IMR-90 (cell line): ENCODE data around the gene NAGS. TPM values are rescaled to one million over a fixed set of nuclear protein-coding genes. Genes with fewer than 3 reads are reported as not detected.

Experiments
- ATAC-seq: fragments of 200-7000 bp; cut with Tn5 transposase; 2 replicates; pipeline ENCODE4 v1.9.1; 2020; ENCODE audit warnings: low read depth, mild to moderate bottlenecking, moderate library complexity
- BruUV-seq: library from RNA; stranded (reverse); fragments of 400-500 nt; replicated peaks from 2 replicates; lab custom pipeline; 2021; lab: Mats Ljungman, UMichigan
- CTCF ChIA-PET: fragments of 300-600 bp; formaldehyde crosslinking; extraction: SDS; loops from one replicate; lab custom pipeline; 2021; ENCODE audit warnings: antibody characterized with exemption; lab: Yijun Ruan, JAX
- POLR2A ChIA-PET: fragments of 300-600 bp; sonication (Branson Sonifier 250); formaldehyde crosslinking; loops from one replicate; lab custom pipeline; 2022; ENCODE audit warnings: antibody characterized with exemption; ENCODE audit not compliant: unreplicated experiment; lab: Charles Lee
- DNase-seq: peaks from one replicate; pipeline ENCODE4 v3.0.0; 2013
- H2AFZ ChIP-seq: replicated peaks from 2 replicates; pipeline ENCODE3; 2013; ENCODE audit warnings: low read length, mild to moderate bottlenecking; ENCODE audit not compliant: poor library complexity
- H2AK5ac ChIP-seq: 2 replicates; pipeline ENCODE4 v1.6.1; 2013; ENCODE audit warnings: low read depth, low read length, inconsistent platforms
- H2AK9ac ChIP-seq: replicated peaks from 2 replicates; pipeline ENCODE3; 2013; ENCODE audit warnings: mild to moderate bottlenecking, low read depth, low read length, moderate library complexity; ENCODE audit not compliant: poor library complexity
- H2BK120ac ChIP-seq: 2 replicates; pipeline ENCODE4 v1.6.1; 2013; ENCODE audit warnings: low read depth, low read length, inconsistent platforms
- H2BK15ac ChIP-seq: 3 replicates; pipeline ENCODE4 v1.6.1; 2013; ENCODE audit warnings: low read depth, low read length, inconsistent platforms
- H2BK20ac ChIP-seq: 2 replicates; pipeline ENCODE4 v1.6.1; 2013; ENCODE audit warnings: low read depth, mild to moderate bottlenecking, inconsistent platforms, low read length, moderate library complexity
- H2BK5ac ChIP-seq: 2 replicates; pipeline ENCODE4 v1.6.1; 2013; ENCODE audit warnings: mild to moderate bottlenecking, low read depth, low read length, inconsistent platforms; ENCODE audit not compliant: poor library complexity, severe bottlenecking
- H3K14ac ChIP-seq: replicated peaks from 2 replicates; pipeline ENCODE4 v1.6.1; 2013; ENCODE audit warnings: low read depth, low read length, inconsistent platforms
- H3K18ac ChIP-seq: 2 replicates; pipeline ENCODE4 v1.6.1; 2013; ENCODE audit warnings: low read depth, low read length, control low read depth
- H3K23ac ChIP-seq: 2 replicates; pipeline ENCODE4 v1.6.1; 2013; ENCODE audit warnings: low read depth, low read length, inconsistent platforms
- H3K27ac ChIP-seq: 2 replicates; pipeline ENCODE4 v1.5.1; 2013; ENCODE audit warnings: mild to moderate bottlenecking, control low read depth, low read length; ENCODE audit not compliant: insufficient read depth
- H3K27me3 ChIP-seq: 2 replicates; pipeline ENCODE4 v1.6.1; 2013; ENCODE audit warnings: low read length; ENCODE audit not compliant: control insufficient read depth, insufficient read depth
- H3K36me3 ChIP-seq: 2 replicates; pipeline ENCODE4 v1.6.1; 2013; ENCODE audit warnings: low read length, mixed read lengths; ENCODE audit not compliant: control insufficient read depth, insufficient read depth
- H3K4ac ChIP-seq: 2 replicates; pipeline ENCODE4 v1.6.1; 2013; ENCODE audit warnings: low read depth, low read length, inconsistent platforms
- H3K4me1 ChIP-seq: 2 replicates; pipeline ENCODE4 v1.6.1; 2013; ENCODE audit warnings: low read length, mixed read lengths; ENCODE audit not compliant: control insufficient read depth, insufficient read depth
- H3K4me2 ChIP-seq: 2 replicates; pipeline ENCODE4 v1.6.1; 2013; ENCODE audit warnings: low read depth, mild to moderate bottlenecking, control low read depth, low read length, moderate library complexity
- H3K4me3 ChIP-seq: 2 replicates; pipeline ENCODE4 v1.5.1; 2013; ENCODE audit warnings: low read depth, mild to moderate bottlenecking, control low read depth, low read length, moderate library complexity; ENCODE audit not compliant: insufficient read depth
- H3K56ac ChIP-seq: 2 replicates; pipeline ENCODE4 v1.6.1; 2013; ENCODE audit warnings: low read length, inconsistent platforms; ENCODE audit not compliant: insufficient read depth; ENCODE audit errors: extremely low read depth
- H3K79me1 ChIP-seq, 2 experiments: 2 replicates each; pipeline ENCODE4 v1.6.1; 2013; ENCODE audit warnings: low read length in 2 of 2, inconsistent platforms in 1 of 2, low read depth in 1 of 2
- H3K9ac ChIP-seq: 2 replicates; pipeline ENCODE4 v1.6.1; 2013; ENCODE audit warnings: low read depth, low read length, control low read depth
- H3K9me1 ChIP-seq: 2 replicates; pipeline ENCODE4 v1.6.1; 2013; ENCODE audit warnings: low read length, inconsistent platforms; ENCODE audit not compliant: insufficient read depth
- H3K9me3 ChIP-seq: 2 replicates; pipeline ENCODE4 v1.6.1; 2013; ENCODE audit warnings: low read length; ENCODE audit not compliant: control insufficient read depth, insufficient read depth
- H4K20me1 ChIP-seq: 2 replicates; pipeline ENCODE4 v1.6.1; 2013; ENCODE audit warnings: low read length, inconsistent platforms; ENCODE audit not compliant: insufficient read depth
- H4K5ac ChIP-seq: 2 replicates; pipeline ENCODE4 v1.6.1; 2013; ENCODE audit warnings: mild to moderate bottlenecking, low read depth, low read length, control low read depth
- H4K8ac ChIP-seq, 2 experiments: 2 replicates each; pipeline ENCODE4 v1.6.1; 2013; ENCODE audit warnings: low read depth in 2 of 2, low read length in 2 of 2, control low read depth in 1 of 2, inconsistent platforms in 1 of 2
- H4K91ac ChIP-seq: 2 replicates; pipeline ENCODE4 v1.6.1; 2013; ENCODE audit warnings: low read depth, low read length, inconsistent platforms; ENCODE audit not compliant: insufficient read depth
- BHLHE40 ChIP-seq: fragments of 150-350 bp; IDR thresholded peaks from 2 replicates; pipeline ENCODE4 v1.6.1; 2016; ENCODE audit warnings: mild to moderate bottlenecking, low read depth, low read length
- CEBPB ChIP-seq: IDR thresholded peaks from 2 replicates; pipeline ENCODE4 v1.6.1; 2012; ENCODE audit warnings: low read depth, low read length, improper control_type of control experiment
- MAZ ChIP-seq: IDR thresholded peaks from 2 replicates; pipeline ENCODE4 v1.6.1; 2012; ENCODE audit warnings: low read depth, mild to moderate bottlenecking, low read length, improper control_type of control experiment, moderate library complexity, borderline replicate concordance
- NFE2L2 ChIP-seq: fragments of 150-350 bp; IDR thresholded peaks from 2 replicates; pipeline ENCODE4 v1.6.1; 2016; ENCODE audit warnings: low read depth, mild to moderate bottlenecking, low read length
- RAD21 ChIP-seq: IDR thresholded peaks from 2 replicates; pipeline ENCODE4 v1.6.1; 2012; ENCODE audit warnings: low read length, improper control_type of control experiment
- SMC3 ChIP-seq: fragments of 150-350 bp; IDR thresholded peaks from 2 replicates; pipeline ENCODE4 v1.6.1; 2016; ENCODE audit warnings: low read depth, mild to moderate bottlenecking, antibody characterized with exemption, low read length, moderate library complexity
- WGBS, 2 experiments: methylation state at CpG; one replicate each; pipeline versions ENCODE4 v1.1.5 to v1.1.7; 2013; ENCODE audit warnings: missing lambda C conversion rate in 2 of 2; ENCODE audit not compliant: insufficient read length in 1 of 2; ENCODE audit errors: extremely low coverage in 2 of 2; 5-methylcytosine and 5-hydroxymethylcytosine counted together
- dilution Hi-C: fragments of 300-500 bp; cut with HindIII; formaldehyde crosslinking; loops from one replicate; pipeline ENCODE4 v1.14.3; 2018; ENCODE audit warnings: low sequenced_read_pairs; ENCODE audit not compliant: unreplicated experiment
- in situ Hi-C: fragments of 300-500 bp; cut with MboI; formaldehyde crosslinking; loops from 3 replicates; pipeline ENCODE4 v1.14.3; 2019; ENCODE audit warnings: low sequenced_read_pairs, inconsistent platforms, mixed read lengths
- intact Hi-C: fragments of 100-400 bp; cut with micrococcal nuclease; formaldehyde crosslinking; loops from 2 replicates; pipeline ENCODE4 v1.10.0; 2022
- polyA plus RNA-seq, 3 experiments: library from polyadenylated mRNA; depleted of rRNA; stranded (reverse); fragments of >200 nt; gene quantifications; 2 replicates each; pipeline ENCODE4 v1.2.3, GENCODE V29; 2012; ENCODE audit warnings: low replicate concordance in 1 of 3
- total RNA-seq: library from RNA; depleted of rRNA; stranded (reverse); fragments of >200 nt; gene quantifications from 2 replicates; pipeline ENCODE4 v1.2.3, GENCODE V29; 2012
- TF ChIP-seq, protein P1 (sequence below): conservative IDR thresholded peaks from 2 replicates; pipeline ENCODE4 v1.5.1; 2012; ENCODE audit warnings: mild to moderate bottlenecking, low read depth, low read length, improper control_type of control experiment
- TF ChIP-seq, protein P2 (sequence below): fragments of 150-350 bp; IDR thresholded peaks from 2 replicates; pipeline ENCODE4 v1.6.1; 2016; ENCODE audit warnings: low read depth, mild to moderate bottlenecking, low read length, moderate library complexity, borderline replicate concordance

The NAGS gene
- total and polyA plus RNA-seq, 2 of the 4 experiments (the other 2 are of a cell fraction), result 0.54 to 0.99 TPM

- POLR2A ChIA-PET, result no interaction called here
These were observed 26.1 kb downstream of the NAGS start for GRCh38 chr17:44030482-44030881.

More at GRCh38 chr17:44030482-44030881, 26.1 kb downstream of the NAGS start:
- Histone ChIP-seq H4K5ac (no peak overlapping the region), H3K9me1 (peaks cover 17% of the 10 kb centered on the region), H2AK9ac (no peak overlapping the region), H4K20me1 (peaks cover 11% of the 10 kb centered on the region), H3K27me3 (no peaks in the 10 kb centered on the region), H3K4me1 (no peaks in the 10 kb centered on the region), H4K8ac (no peak overlapping the region), H2BK20ac (no peak overlapping the region), H3K4me2 (no peak overlapping the region), H3K23ac (no peak overlapping the region), H4K91ac (no peak overlapping the region), H3K36me3 (peaks cover 26% of the 10 kb centered on the region), H3K18ac (no peak overlapping the region), H3K4ac (no peak overlapping the region), H2AFZ (no peak overlapping the region), H2BK5ac (no peak overlapping the region), H3K9me3 (no peaks in the 10 kb centered on the region), H3K79me1 (peaks cover 17 to 38% of the 10 kb centered on the region in 2 experiments), H2BK15ac (no peak overlapping the region), H3K14ac (no peak overlapping the region), H2BK120ac (no peak overlapping the region), H3K4me3 (no peak overlapping the region), H2AK5ac (no peak overlapping the region), H3K27ac (no peak overlapping the region), H3K9ac (no peak overlapping the region), H3K56ac (no peak overlapping the region)
- in situ Hi-C loops, result no loop called here
- DNase-seq (no peak), ATAC-seq (no peak)
- TF ChIP-seq NFE2L2 (no peak), CEBPB (no peak), MAZ (no peak), SMC3 (no peak), RAD21 (no peak), BHLHE40 (no peak)
- TF ChIP-seq, protein P1, sequence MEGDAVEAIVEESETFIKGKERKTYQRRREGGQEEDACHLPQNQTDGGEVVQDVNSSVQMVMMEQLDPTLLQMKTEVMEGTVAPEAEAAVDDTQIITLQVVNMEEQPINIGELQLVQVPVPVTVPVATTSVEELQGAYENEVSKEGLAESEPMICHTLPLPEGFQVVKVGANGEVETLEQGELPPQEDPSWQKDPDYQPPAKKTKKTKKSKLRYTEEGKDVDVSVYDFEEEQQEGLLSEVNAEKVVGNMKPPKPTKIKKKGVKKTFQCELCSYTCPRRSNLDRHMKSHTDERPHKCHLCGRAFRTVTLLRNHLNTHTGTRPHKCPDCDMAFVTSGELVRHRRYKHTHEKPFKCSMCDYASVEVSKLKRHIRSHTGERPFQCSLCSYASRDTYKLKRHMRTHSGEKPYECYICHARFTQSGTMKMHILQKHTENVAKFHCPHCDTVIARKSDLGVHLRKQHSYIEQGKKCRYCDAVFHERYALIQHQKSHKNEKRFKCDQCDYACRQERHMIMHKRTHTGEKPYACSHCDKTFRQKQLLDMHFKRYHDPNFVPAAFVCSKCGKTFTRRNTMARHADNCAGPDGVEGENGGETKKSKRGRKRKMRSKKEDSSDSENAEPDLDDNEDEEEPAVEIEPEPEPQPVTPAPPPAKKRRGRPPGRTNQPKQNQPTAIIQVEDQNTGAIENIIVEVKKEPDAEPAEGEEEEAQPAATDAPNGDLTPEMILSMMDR, result no peak
- TF ChIP-seq, protein P2, sequence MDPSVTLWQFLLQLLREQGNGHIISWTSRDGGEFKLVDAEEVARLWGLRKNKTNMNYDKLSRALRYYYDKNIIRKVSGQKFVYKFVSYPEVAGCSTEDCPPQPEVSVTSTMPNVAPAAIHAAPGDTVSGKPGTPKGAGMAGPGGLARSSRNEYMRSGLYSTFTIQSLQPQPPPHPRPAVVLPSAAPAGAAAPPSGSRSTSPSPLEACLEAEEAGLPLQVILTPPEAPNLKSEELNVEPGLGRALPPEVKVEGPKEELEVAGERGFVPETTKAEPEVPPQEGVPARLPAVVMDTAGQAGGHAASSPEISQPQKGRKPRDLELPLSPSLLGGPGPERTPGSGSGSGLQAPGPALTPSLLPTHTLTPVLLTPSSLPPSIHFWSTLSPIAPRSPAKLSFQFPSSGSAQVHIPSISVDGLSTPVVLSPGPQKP, result no peak
- CTCF ChIA-PET, result interaction anchor here (0.7 to 1.6 kb wide), 2 partner anchors 10 to 13 kb away, joined by 3 to 7 read pairs; no protein-coding TSS in a partner anchor
- dilution Hi-C loops, result no loop called here
- intact Hi-C loops, result no loop called here
- BruUV-seq, result no TSS peak
- WGBS, 2 experiments, result no CpG with 5 or more reads among the region's 3 CpGs
